NCI-H1092 treated with DMSO at 0.1 percent for 48 hours (cell line): ENCODE results near the gene SPATA31A7.
"Not testable (repeated sequence)": the region's sequence is repeated elsewhere in the genome, so short reads cannot be mapped to it uniquely, and the experiment has no call there.

Experiments
- DNase-seq: peaks from one replicate; lab custom pipeline; 2025; lab: John Stamatoyannopoulos, UW

Gene SPATA31A7

DNA sequence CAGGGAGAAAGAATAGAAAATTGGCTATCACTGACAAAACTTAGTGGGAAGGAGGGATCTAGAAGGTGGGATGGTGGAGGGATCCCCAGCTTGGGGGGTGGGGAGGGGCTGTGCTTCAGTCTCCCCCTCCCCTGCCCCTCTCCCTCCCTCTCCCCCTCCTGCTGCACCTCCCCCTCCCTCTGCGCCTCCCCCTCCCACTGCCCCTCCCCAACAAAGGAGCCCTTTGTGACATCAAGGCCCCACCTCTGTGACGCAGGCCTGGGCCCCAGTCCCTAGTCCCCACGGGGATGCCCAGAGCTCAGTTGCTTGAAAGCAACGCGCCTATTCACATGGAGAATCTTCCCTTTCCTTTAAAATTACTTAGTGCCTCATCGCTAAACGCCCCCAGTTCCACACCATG, at the start of gene SPATA31A7:
SPATA31A7 (plus strand) TSS at position 301 of the 400 bp plus-strand sequence; CDS start at position 330, 29 bp downstream.
- DNase-seq = not testable (repeated sequence)

DNA sequence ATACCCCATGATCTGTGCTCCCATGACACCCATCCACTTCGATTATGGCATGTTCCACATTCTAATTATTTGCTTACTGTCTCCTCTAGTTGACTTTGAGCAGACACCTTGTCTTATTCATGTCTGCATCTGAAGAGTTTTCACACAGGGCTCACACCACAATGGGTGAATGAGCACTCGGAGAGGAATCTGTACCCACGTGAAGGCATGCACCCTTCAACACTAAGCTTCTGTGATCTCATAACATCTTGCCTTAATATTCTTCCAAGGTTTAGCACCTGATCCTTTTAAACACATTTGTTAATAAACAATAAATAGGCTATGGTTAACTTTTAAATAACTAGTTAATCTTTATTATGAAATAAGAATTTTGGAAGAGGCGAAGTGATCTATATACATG, 36.6 kb downstream of the SPATA31A7 start:
- DNase-seq = not testable (repeated sequence)
